Caki2 (cell line): Measurements from ENCODE around the gene IFT20. TPM values are rescaled to one million over a fixed set of nuclear protein-coding genes. Genes with fewer than 3 reads are reported as not detected.
"Not testable (repeated sequence)": the region's sequence is repeated elsewhere in the genome, so short reads cannot be mapped to it uniquely, and the experiment has no call there.

Source experiments
- DNase-seq: peaks from one replicate; pipeline ENCODE4 v3.0.0-alpha.2; 2015; ENCODE audit warnings: low read depth
- in situ Hi-C: cut with HindIII; loops from 2 replicates; pipeline ENCODE4 v1.10.0; 2016; ENCODE audit warnings: low sequenced_read_pairs, low pct_unique_long_range_greater_than_20kb, mixed read lengths
- total RNA-seq: library from RNA; depleted of rRNA; stranded (reverse); fragments of >200 nt; shearing (Covaris generic); gene quantifications from 2 replicates; pipeline ENCODE4 v1.2.3, GENCODE V29; 2014; ENCODE audit warnings: low replicate concordance

IFT20 gene
- total RNA-seq, 1 experiment from 2014 or later = 35.8 TPM

- in situ Hi-C loops = no loop called here
- DNase-seq = no peak
These were observed 6.2 kb upstream of the IFT20 start for GRCh38 chr17:28341516-28341915.

- in situ Hi-C loops = no loop called here
- DNase-seq = no peak
These were observed 5.1 kb upstream of the IFT20 start for GRCh38 chr17:28340374-28340773.

- DNase-seq = no peak
- in situ Hi-C loops = no loop called here
These were observed 4.2 kb upstream of the IFT20 start for GRCh38 chr17:28339431-28339830.

- in situ Hi-C loops, DNase-seq: not testable (repeated sequence)
These were observed 3.5 kb upstream of the IFT20 start for GRCh38 chr17:28338769-28339212.

GRCh38 chr17:28338056-28338768, 2.9 kb upstream of the IFT20 start:
- in situ Hi-C loops = no loop called here
- DNase-seq = no peak

DNA sequence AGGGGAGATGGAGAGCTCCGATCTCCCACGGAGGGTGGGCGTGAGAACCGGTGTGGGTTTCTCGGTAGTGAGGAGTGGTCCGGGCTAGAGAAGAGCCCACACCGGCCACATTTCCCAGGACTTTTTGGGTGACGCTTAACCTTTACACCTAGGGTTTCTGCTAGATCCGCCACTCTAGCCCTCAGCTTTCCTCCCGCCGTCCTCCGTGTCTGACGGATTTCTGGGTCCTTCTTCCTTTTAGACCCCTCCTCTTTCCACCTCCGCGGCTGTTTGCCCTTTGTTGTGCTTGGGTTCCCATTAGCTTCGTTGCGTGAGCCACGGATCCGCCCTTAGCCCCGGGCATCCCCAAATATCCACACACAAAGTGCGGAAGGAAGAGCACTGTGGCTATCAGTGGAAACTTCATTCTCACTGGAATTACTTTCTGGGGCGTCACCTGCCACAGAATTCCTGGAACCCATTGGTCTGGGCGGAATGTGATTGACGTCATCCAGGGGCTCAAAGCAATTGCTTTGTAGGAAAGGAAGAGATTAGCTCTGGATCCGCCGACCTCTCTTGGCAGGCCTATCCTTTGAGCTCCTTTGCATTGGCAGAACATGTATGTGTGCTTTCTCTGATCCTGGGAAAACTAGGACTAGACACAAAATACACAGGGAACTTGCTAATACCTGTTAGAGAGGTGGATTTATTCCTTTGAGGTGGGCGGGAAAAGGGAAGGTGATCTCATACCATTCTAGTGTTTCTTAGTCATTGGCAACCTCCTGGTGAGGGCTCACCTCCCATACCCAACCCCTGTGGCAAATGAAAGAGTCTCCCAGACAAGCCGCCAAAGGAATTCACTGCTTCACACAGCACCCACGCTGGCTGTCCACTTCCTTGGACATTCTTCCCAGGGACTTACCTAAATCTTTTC, 943 bp upstream of the IFT20 start:
- peak; percentile 86 for DNase-seq

GRCh38 chr17:28334666-28335200, 539 bp downstream of the IFT20 start:
- in situ Hi-C loops = no loop called here

More for the DNA sequence above, 943 bp upstream of the IFT20 start:
- in situ Hi-C loops = no loop called here

GRCh38 chr17:28334171-28334570, 1.1 kb downstream of the IFT20 start:
- in situ Hi-C loops = no loop called here
- no peak for DNase-seq

More at GRCh38 chr17:28334666-28335200, 539 bp downstream of the IFT20 start:
- DNase-seq = no peak

- no peak for DNase-seq
- in situ Hi-C loops = no loop called here
These were observed 2.1 kb downstream of the IFT20 start for GRCh38 chr17:28333083-28333746.

- in situ Hi-C loops = no loop called here
- DNase-seq = no peak
These were observed 3.3 kb downstream of the IFT20 start for GRCh38 chr17:28331891-28332420.

GRCh38 chr17:28330671-28331070, 4.6 kb downstream of the IFT20 start:
- DNase-seq = no peak
- in situ Hi-C loops = no loop called here

DNA sequence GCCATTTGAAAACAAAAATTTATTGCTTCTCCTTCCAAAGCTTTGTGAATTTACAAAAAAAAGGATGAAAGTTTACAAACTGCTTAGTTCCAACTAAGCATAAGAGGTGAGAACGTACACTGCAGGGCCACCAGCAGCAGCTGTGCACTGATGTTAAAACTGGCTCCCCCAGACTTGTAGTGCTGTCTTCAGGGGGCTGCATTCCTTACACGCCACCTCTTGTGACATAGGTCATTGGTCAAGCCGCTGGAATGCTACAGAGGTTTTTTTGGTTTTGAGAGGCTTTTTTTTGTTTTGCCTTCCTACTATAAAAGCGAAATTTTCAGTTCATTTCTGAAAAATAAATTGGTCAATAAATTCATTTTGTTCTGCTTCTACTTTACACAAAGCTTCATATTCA, 6.9 kb downstream of the IFT20 start:
- no peak for DNase-seq
- in situ Hi-C loops = no loop called here

DNA sequence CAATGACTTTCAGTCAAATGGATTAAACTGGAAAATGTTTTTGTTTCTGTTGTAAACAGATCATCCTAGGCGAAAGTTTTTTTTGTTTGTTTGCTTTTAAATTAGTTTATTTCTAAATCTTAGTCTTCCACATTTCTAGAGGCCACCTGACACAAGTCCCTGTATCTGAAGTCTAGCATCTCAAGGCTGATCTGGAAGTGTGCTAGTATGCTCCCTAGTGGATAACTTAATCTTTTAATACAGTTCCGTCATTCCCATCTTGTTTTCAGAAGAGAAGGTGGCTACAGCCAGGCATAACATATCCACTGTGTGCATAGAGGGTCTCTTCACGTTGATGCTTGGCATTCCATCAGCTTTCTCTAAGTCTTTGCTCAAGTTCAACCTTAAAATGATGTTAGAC, 7.6 kb downstream of the IFT20 start:
- in situ Hi-C loops = no loop called here
- DNase-seq = peak; percentile 22

DNA sequence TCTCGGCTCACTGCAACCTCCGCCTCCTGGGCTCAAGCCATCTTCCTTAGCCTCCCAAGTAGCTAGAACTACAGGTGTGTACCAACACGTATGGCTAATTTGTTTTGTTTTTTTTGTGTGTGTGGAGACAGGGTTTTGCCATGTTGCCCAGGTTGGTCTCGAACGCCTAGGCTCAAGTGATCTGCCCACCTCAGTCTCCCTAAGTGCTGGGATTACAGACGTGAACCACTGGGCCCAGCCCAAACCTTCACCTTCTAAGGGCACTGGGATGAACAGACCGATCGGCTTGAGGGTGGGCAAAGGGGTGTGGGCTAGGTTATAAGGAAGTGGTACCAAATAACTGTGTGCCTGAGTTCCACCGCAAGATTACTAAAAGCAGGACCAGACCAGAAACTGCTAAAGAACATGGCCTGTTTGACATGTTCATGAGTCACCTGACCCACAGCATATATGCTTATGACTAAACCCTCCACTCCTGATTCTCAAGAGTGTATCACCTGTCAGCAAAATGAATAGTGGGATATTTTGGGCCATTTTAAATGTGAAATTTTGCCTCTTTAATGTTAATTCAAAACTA, 8.2 kb downstream of the IFT20 start:
- in situ Hi-C loops = no loop called here
- no peak for DNase-seq

GRCh38 chr17:28326114-28326513, 9.2 kb downstream of the IFT20 start:
- in situ Hi-C loops = no loop called here
- no peak for DNase-seq

DNA sequence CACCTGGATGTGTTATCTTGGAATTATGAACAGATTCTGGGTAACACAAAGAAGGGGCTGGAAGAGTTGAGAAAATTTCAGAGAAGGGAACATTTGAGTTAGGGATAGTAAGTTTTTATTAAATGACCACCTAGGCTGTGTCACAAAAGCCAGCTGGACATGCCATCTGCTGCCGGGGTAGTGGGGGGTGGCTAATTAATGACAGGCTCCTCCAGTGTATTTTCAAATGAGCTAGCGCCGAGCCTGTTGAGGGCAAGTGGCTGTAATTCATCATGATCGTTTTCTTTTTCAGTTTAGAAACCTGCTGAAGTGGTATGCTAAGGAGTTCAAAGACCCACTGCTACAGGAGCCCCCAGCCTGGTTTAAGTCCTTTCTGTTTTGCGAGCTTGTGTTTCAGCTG, 10.1 kb downstream of the IFT20 start:
- in situ Hi-C loops = no loop called here
- no peak for DNase-seq

DNA sequence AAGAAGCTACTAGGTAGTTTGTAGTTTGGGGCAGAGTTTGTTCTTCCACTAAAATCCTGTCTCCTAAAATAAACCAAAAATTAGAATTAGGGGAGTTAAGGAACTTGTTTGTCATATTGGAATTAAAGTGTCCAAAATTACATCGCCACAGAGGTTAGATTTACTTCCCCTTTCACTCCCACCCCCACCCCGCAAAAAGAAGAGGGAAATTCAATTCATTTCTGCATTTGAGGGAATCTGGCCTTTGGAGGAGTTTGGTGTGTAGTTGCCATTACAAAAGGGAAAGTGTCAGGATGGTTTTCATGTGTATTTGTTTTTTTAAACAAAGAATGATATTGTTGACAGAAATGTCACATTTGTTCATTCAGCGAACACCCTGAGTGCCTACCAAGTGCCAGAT, 10.5 kb downstream of the IFT20 start:
- in situ Hi-C loops = no loop called here
- DNase-seq = no peak

- in situ Hi-C loops = no loop called here
- DNase-seq = no peak
These were observed 11.0 kb downstream of the IFT20 start for GRCh38 chr17:28324267-28324745.
